ENCODE data around the gene PGM2L1. TPM values are rescaled to one million over a fixed set of nuclear protein-coding genes. Genes with fewer than 3 reads are reported as not detected.
"Not testable (repeated sequence)": the region's sequence is repeated elsewhere in the genome, so short reads cannot be mapped to it uniquely, and the experiment has no call there.

PGM2L1 gene
- total RNA-seq, 1 donor from 2014 or later = 15.9 TPM

GRCh38 chr11:74418509-74418895, 20.3 kb upstream of the PGM2L1 start:
- H3K36me3 ChIP-seq = no peaks in the 10 kb centered on the region
- H3F3A ChIP-seq (ENCODE audit: low read depth) = no peaks in the 10 kb centered on the region
- no peak overlapping the region for H3K4me3 ChIP-seq
- Mint-ChIP-seq H3K27me3 (ENCODE audit: insufficient read depth, low read depth) (peaks cover 2% of the 10 kb centered on the region), H3K4me1 (peaks cover 28% of the 10 kb centered on the region), H3K36me3 (no peaks in the 10 kb centered on the region), H3K9me3 (no peaks in the 10 kb centered on the region), H3K4me3 (no peak overlapping the region), H3K27ac (no peak overlapping the region)
- H3K4me1 ChIP-seq = no peaks in the 10 kb centered on the region
- no peak overlapping the region for H3K27ac ChIP-seq
- no peaks in the 10 kb centered on the region for H3K27me3 ChIP-seq
- H2AFZ ChIP-seq (replicated peaks) = no peak overlapping the region
- no peaks in the 10 kb centered on the region for H3K79me2 ChIP-seq (ENCODE audit: low read depth)
- H3K9me3 ChIP-seq (ENCODE audit: low read depth) = no peaks in the 10 kb centered on the region
- H3K4me2 ChIP-seq = no peak overlapping the region
- no peak for DNase-seq (ENCODE audit: low spot score)
- TF ChIP-seq EZH2 (IDR thresholded peaks at IDR 0.05) = no peak
- TF ChIP-seq CTCF (IDR thresholded peaks at IDR 0.05) = no peak
- TF ChIP-seq EZH2phosphoT487 (IDR thresholded peaks at IDR 0.05) = no peak
- no peaks in the 10 kb centered on the region for H4K20me1 ChIP-seq (ENCODE audit: low read depth)
- no peak overlapping the region for H3K9ac ChIP-seq

- no peak overlapping the region for H3K4me2 ChIP-seq
- no peak overlapping the region for H2AFZ ChIP-seq (replicated peaks)
- no peaks in the 10 kb centered on the region for H3K36me3 ChIP-seq
- no peaks in the 10 kb centered on the region for H3F3A ChIP-seq (ENCODE audit: low read depth)
- H3K4me1 ChIP-seq = no peaks in the 10 kb centered on the region
- H3K9me3 ChIP-seq (ENCODE audit: low read depth) = no peaks in the 10 kb centered on the region
- Mint-ChIP-seq H3K9me3 (no peaks in the 10 kb centered on the region), H3K36me3 (no peaks in the 10 kb centered on the region), H3K4me1 (peaks cover 28% of the 10 kb centered on the region), H3K4me3 (no peak overlapping the region), H3K27me3 (ENCODE audit: insufficient read depth, low read depth) (peaks cover 2% of the 10 kb centered on the region), H3K27ac (peak overlapping the region; percentile 43)
- no peak overlapping the region for H3K4me3 ChIP-seq
- H4K20me1 ChIP-seq (ENCODE audit: low read depth) = no peaks in the 10 kb centered on the region
- no peaks in the 10 kb centered on the region for H3K27me3 ChIP-seq
- H3K27ac ChIP-seq = no peak overlapping the region
- no peaks in the 10 kb centered on the region for H3K79me2 ChIP-seq (ENCODE audit: low read depth)
- H3K9ac ChIP-seq = no peak overlapping the region
- no peak for DNase-seq (ENCODE audit: low spot score)
- TF ChIP-seq CTCF (IDR thresholded peaks at IDR 0.05) (no peak), EZH2 (IDR thresholded peaks at IDR 0.05) (no peak), EZH2phosphoT487 (IDR thresholded peaks at IDR 0.05) (no peak)
Measured at GRCh38 chr11:74417860-74418508, 19.8 kb upstream of the PGM2L1 start.

- peak overlapping the region; percentile 43 for H3K27ac Mint-ChIP-seq
- no peak overlapping the region for H3K9ac ChIP-seq
Measured at GRCh38 chr11:74417379-74417804, 19.2 kb upstream of the PGM2L1 start.

GRCh38 chr11:74416974-74417373, 18.7 kb upstream of the PGM2L1 start:
- H3K9me3 Mint-ChIP-seq; H3K4me3 Mint-ChIP-seq; DNase-seq (ENCODE audit: low spot score); H3K27ac Mint-ChIP-seq; H2AFZ ChIP-seq (replicated peaks); H3K27me3 ChIP-seq; H3K9me3 ChIP-seq (ENCODE audit: low read depth); H3K4me1 ChIP-seq; H3K27ac ChIP-seq; H3K79me2 ChIP-seq (ENCODE audit: low read depth); H3K36me3 ChIP-seq; H3K4me2 ChIP-seq; H3K27me3 Mint-ChIP-seq (ENCODE audit: insufficient read depth, low read depth); H4K20me1 ChIP-seq (ENCODE audit: low read depth); H3K4me3 ChIP-seq; H3K36me3 Mint-ChIP-seq; H3K9ac ChIP-seq; H3F3A ChIP-seq (ENCODE audit: low read depth): not testable (repeated sequence)
- H3K4me1 Mint-ChIP-seq = peaks cover 32% of the 10 kb centered on the region

More at GRCh38 chr11:74417379-74417804, 19.2 kb upstream of the PGM2L1 start:
- Histone ChIP-seq H3F3A (ENCODE audit: low read depth) (no peaks in the 10 kb centered on the region), H3K36me3 (no peaks in the 10 kb centered on the region), H4K20me1 (ENCODE audit: low read depth) (no peaks in the 10 kb centered on the region), H3K4me2 (no peak overlapping the region), H3K27ac (no peak overlapping the region), H3K27me3 (no peaks in the 10 kb centered on the region), H2AFZ (replicated peaks) (no peak overlapping the region), H3K79me2 (ENCODE audit: low read depth) (no peaks in the 10 kb centered on the region), H3K4me3 (no peak overlapping the region), H3K9me3 (ENCODE audit: low read depth) (no peaks in the 10 kb centered on the region), H3K4me1 (no peaks in the 10 kb centered on the region)
- Mint-ChIP-seq H3K4me3 (no peak overlapping the region), H3K4me1 (peaks cover 32% of the 10 kb centered on the region), H3K9me3 (no peaks in the 10 kb centered on the region), H3K36me3 (no peaks in the 10 kb centered on the region), H3K27me3 (ENCODE audit: insufficient read depth, low read depth) (peaks cover 2% of the 10 kb centered on the region)
- TF ChIP-seq CTCF (IDR thresholded peaks at IDR 0.05) (no peak), EZH2 (IDR thresholded peaks at IDR 0.05) (no peak), EZH2phosphoT487 (IDR thresholded peaks at IDR 0.05) (no peak)
- DNase-seq (ENCODE audit: low spot score) = no peak

Data from neural progenitor cell (in vitro differentiated cells).